Pancreas (tissue), 10 donors: ENCODE results near the gene PPIP5K2. TPM values are rescaled to one million over a fixed set of nuclear protein-coding genes. Genes with fewer than 3 reads are reported as not detected.

Experiments
- ATAC-seq, 4 donors: fragments of 200-7000 bp; cut with Tn5 transposase; one replicate each; pipeline versions ENCODE4 v1.8.0 to v1.9.1; 2020; ENCODE audit warnings: mild to moderate bottlenecking in 4 of 4, moderate library complexity in 4 of 4
- DNase-seq, 6 donors: peaks; one replicate each; pipeline ENCODE4 v3.0.0-alpha.2; 2020
- FAIRE-seq: peaks from 2 replicates; lab custom pipeline; 2012; peaks lifted over from hg19 to GRCh38; lab: Jason Lieb, UNC
- H3K27ac ChIP-seq, 4 donors: fragments of 200-600 bp; sonication (generic); 1 replicate in 3 of 4; 2 replicates in 1 of 4; pipeline versions ENCODE4 v1.5.0 to v1.8.0; 2020
- H3K27me3 ChIP-seq, 4 donors: fragments of 200-600 bp; one replicate each; pipeline ENCODE4 v1.8.0; 2021
- H3K36me3 ChIP-seq, 3 donors: fragments of 200-600 bp; sonication (generic) in 1 of 3; one replicate each; pipeline versions ENCODE4 v1.5.0 to v1.8.0; 2020 to 2021
- H3K4me1 ChIP-seq, 3 donors: fragments of 200-600 bp; one replicate each; pipeline ENCODE4 v1.8.0; 2021
- H3K4me3 ChIP-seq, 4 donors: fragments of 200-600 bp; sonication (generic) in 2 of 4; one replicate each; pipeline versions ENCODE4 v1.5.0 to v1.8.0; 2020 to 2021
- H3K9me3 ChIP-seq, 4 donors: fragments of 200-600 bp; one replicate each; pipeline ENCODE4 v1.8.0; 2021
- CTCF ChIP-seq, 4 donors: fragments of 200-600 bp; sonication (generic) in 3 of 4; IDR thresholded peaks; one replicate each; pipeline versions ENCODE4 v1.5.0 to v1.8.0; 2021; ENCODE audit warnings: antibody characterized with exemption in 4 of 4
- WGBS, 2 donors: extraction: QIAGEN DNeasy Blood & Tissue Kit; methylation state at CpG; one replicate each; pipeline ENCODE4 v1.1.7; 2013; 5-methylcytosine and 5-hydroxymethylcytosine counted together
- intact Hi-C, 3 donors: fragments of 100-400 bp; cut with DNase I; formaldehyde crosslinking; loops; one replicate each; pipeline versions ENCODE4 v1.11.1 to v1.14.2; 2022
- polyA plus RNA-seq, 2 donors: library from polyadenylated mRNA; stranded (reverse); fragments of 200-250 nt; gene quantifications; one replicate each; pipeline ENCODE4 v1.2.3, GENCODE V29; 2013
- total RNA-seq, 6 donors: library from RNA; stranded (reverse); fragmentation: NEBNext Ultra II Directional in 4 of 6; extraction: Animal tissue kit (Norgen Biotek cat#: 25700) in 4 of 6; gene quantifications; one replicate each; pipeline versions ENCODE4 v1.2.1 to v1.2.4, GENCODE V29; 2021 to 2023
- donor health status: healthy with polysubstance abuse.
- donor health status: DM: no; HTN: no; CAD: no; lungs with moderate emphysema.
- donor health status: DM: no; HTN: no; CAD: no.
- donor health status: control.
- donor health status: control.
- donor health status: Bipolar disorder and iron deficiency.
- donor health status: DM: yes; HTN: yes; CAD: no.
- donor health status: DM: no; HTN: no; CAD: no.
- donor health status: DM: no; HTN: no; CAD: no.
- donor health status: DM: yes; HTN: yes; CAD: no.

PPIP5K2 gene
- total and polyA plus RNA-seq, 8 donors, result 13.5 to 35.2 (median 22.4) TPM

GRCh38 chr5:103151156-103151555 lies 31.1 kb downstream of the PPIP5K2 start:
- H3K27ac ChIP-seq, result no peak overlapping the region
- 98 to 99% methylated on average over 1 of the region's 1 CpG for WGBS, 2 donors
- no peaks in the 10 kb centered on the region for H3K4me1 ChIP-seq
- peaks cover 0 to 22% (median 0%) of the 10 kb centered on the region in 3 donors for H3K36me3 ChIP-seq
- no peak for FAIRE-seq
- TF ChIP-seq CTCF (IDR thresholded peaks at IDR 0.05), result no peak
- no peak for ATAC-seq
- no peak for DNase-seq
- H3K27me3 ChIP-seq, result no peaks in the 10 kb centered on the region
- no peaks in the 10 kb centered on the region for H3K9me3 ChIP-seq
- no peak overlapping the region for H3K4me3 ChIP-seq
- intact Hi-C loops, result no loop called here

- H3K36me3 ChIP-seq, result peaks cover 0 to 9% (median 0%) of the 10 kb centered on the region in 3 donors
- no peak for DNase-seq
- TF ChIP-seq CTCF (IDR thresholded peaks at IDR 0.05), result no peak
- no peaks in the 10 kb centered on the region for H3K27me3 ChIP-seq
- no peaks in the 10 kb centered on the region for H3K4me1 ChIP-seq
- H3K27ac ChIP-seq, result no peak overlapping the region
- no peak for FAIRE-seq
- intact Hi-C loops, result no loop called here
- no peak for ATAC-seq
- H3K9me3 ChIP-seq, result no peaks in the 10 kb centered on the region
- H3K4me3 ChIP-seq, result no peak overlapping the region
Observed at GRCh38 chr5:103166706-103167105, 46.6 kb downstream of the PPIP5K2 start.

- WGBS, 2 donors, result 92% methylated on average over 1 of the region's 1 CpG
- Histone ChIP-seq H3K27me3 (no peaks in the 10 kb centered on the region), H3K9me3 (no peaks in the 10 kb centered on the region), H3K36me3 (peaks cover 0 to 15% (median 11%) of the 10 kb centered on the region in 3 donors), H3K4me1 (no peaks in the 10 kb centered on the region), H3K4me3 (no peak overlapping the region), H3K27ac (no peak overlapping the region)
- TF ChIP-seq CTCF (IDR thresholded peaks at IDR 0.05), result no peak
- FAIRE-seq (no peak), ATAC-seq (no peak), DNase-seq (no peak)
- intact Hi-C loops, result no loop called here
Observed at GRCh38 chr5:103174147-103174546, 54.0 kb downstream of the PPIP5K2 start.

GRCh38 chr5:103177543-103177942 lies 57.4 kb downstream of the PPIP5K2 start:
- ATAC-seq, result no peak
- no peak for FAIRE-seq
- no peak for TF ChIP-seq CTCF (IDR thresholded peaks at IDR 0.05)
- Histone ChIP-seq H3K36me3 (peaks cover 0 to 34% (median 11%) of the 10 kb centered on the region in 3 donors), H3K4me1 (no peaks in the 10 kb centered on the region), H3K27ac (no peak overlapping the region), H3K27me3 (no peaks in the 10 kb centered on the region), H3K9me3 (no peaks in the 10 kb centered on the region), H3K4me3 (no peak overlapping the region)
- intact Hi-C loops, result no loop called here
- no peak for DNase-seq
- WGBS, 2 donors, result 72 to 75% methylated on average over 4 of the region's 4 CpGs

GRCh38 chr5:103178167-103178566 lies 58.1 kb downstream of the PPIP5K2 start:
- 80 to 83% methylated on average over 2 of the region's 2 CpGs for WGBS, 2 donors
- H3K27me3 ChIP-seq, result no peaks in the 10 kb centered on the region
- H3K4me1 ChIP-seq, result no peaks in the 10 kb centered on the region
- no peaks in the 10 kb centered on the region for H3K9me3 ChIP-seq
- intact Hi-C loops, result no loop called here
- H3K36me3 ChIP-seq, result peaks cover 0 to 34% (median 11%) of the 10 kb centered on the region in 3 donors
- H3K4me3 ChIP-seq, result no peak overlapping the region
- FAIRE-seq (peak; percentile 17), DNase-seq (no peak), ATAC-seq (no peak)
- H3K27ac ChIP-seq, result no peak overlapping the region
- TF ChIP-seq CTCF (IDR thresholded peaks at IDR 0.05), result no peak
